ENCODE results near the gene QKI.
"Not testable (repeated sequence)": the region's sequence is repeated elsewhere in the genome, so short reads cannot be mapped to it uniquely, and the experiment has no call there.

QKI gene

DNA sequence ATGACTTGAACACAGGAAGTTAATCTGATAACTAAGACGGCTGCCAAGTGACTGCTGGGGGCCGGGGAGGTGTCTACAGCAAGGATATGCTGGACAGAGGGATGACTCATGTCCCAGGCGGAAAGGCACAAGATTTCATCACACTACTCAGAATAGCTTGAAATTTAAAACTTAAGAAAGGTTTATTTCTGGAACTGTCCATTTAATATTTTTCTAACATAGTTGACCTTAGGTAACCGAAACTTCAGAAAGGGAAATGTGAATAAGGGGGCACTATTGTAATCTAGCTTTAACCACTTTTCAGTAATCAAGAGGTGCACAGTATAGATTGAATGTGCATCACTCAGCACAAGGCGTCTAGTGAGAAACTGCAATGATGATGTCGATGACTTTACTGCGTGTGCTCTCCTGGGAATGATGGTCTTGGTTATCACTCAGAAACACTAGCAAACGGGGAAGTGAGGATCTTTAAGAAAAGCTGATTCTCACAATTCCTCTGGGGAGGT lies 171.5 kb downstream of the QKI start:
- peak; percentile 47 for DNase-seq

DNA sequence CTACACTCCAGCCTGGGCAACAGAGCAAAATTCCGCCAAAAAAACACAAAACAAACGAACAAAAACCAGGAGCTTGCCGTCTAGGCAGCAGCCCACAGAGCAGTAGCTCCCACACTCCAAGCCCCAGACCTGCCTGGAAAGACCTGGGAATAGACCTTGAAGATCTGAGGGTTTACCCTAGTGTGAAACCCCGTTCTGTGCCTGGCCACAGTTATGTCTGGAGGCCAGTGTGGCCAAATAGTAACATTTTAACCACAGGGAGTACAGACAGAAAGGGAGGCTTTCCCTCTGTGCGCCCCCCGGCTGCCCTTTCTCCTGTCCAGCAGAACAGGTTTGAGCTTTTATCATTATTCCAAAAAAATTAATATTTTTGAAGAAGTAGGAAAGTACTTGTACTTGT lies 172.4 kb downstream of the QKI start:
- no peak for DNase-seq

DNA sequence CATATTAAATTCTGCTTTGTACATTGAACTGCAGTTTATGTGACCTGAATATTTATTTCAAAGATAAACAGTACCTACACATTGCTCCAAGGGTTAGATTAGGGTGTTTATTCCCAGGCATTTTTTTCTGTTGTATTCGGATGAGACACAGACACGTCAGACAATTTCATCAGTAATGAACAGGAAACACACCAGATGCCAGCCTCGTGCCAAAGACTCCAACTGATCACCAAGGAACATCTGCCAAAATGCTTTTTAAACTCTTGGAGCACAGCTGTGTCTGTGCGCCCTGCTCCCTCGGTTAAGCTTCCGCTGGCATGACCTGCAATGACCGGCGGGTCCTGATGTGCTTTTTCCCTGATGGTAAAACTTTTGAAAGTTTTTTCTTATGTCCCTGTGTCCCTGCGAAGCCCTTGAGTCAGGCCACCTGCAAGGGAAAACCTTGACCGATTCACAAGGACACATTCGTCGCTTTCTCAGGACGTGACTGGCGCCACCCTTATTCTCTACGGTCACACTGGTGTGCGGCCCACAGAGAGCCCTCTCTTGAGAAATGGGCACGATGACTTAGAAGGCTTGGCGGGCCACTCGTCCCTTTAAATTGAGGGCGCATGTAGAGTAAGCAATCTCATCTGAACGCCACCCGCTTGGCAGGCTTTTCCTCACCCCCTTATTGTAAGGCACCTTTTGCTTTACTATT lies 173.9 kb downstream of the QKI start:
- no peak for DNase-seq

DNA sequence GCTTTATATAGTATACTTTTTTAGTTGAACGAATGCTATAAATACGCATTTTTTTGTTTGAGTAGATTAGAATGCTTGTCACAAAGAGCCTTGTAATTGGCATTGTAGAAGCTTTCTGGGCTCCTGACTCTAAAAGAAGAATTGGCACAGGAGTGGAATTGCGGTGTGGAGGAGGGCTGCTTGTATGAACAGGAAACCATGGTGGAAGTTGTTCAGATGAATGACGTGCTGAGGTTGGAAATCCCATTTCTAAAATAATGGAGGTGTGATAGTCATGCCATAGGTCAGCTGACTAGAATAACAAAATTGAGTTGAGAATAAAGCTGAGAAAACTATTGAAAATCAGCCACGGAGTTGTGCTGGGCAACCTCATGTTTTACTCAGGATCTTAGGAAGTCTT lies 174.9 kb downstream of the QKI start:
- DNase-seq, result no peak

DNA sequence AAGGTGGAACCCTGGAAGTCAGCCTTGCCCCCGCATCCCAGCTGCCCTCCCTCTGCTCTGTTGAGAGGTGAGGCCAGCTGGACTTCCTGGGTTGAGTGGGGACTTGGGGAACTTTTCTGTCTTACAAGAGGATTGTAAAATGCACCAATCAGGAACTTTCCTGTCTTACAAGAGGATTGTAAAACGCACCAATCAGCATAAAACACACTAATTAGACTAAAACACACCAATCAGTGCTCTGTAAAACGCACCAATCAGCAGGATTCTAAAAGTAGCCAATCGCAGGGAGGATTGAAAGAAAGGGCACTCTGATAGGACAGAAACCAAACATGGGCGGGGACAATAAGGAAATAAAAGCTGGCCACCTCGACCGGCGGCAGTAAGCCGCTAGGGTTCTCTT lies 175.6 kb downstream of the QKI start:
- DNase-seq, result not testable (repeated sequence)

DNA sequence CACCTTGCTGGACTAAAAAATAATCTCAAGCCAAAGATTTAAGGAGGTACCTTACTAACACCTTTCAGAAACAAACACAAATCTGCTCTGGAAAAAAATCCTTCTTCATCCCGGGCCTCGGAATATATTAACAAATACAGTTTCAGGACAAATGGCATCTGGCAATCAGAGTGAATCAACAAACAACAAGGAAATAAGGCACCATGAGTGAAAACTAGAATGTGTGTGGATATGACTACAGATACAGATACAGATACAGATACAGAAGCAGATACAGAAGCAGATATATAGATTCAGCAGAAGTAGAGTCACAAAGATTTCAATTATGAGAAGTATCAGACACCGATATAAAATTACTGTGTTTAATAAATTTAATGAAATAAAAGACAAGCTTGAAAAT lies 178.4 kb downstream of the QKI start:
- DNase-seq, result no peak

DNA sequence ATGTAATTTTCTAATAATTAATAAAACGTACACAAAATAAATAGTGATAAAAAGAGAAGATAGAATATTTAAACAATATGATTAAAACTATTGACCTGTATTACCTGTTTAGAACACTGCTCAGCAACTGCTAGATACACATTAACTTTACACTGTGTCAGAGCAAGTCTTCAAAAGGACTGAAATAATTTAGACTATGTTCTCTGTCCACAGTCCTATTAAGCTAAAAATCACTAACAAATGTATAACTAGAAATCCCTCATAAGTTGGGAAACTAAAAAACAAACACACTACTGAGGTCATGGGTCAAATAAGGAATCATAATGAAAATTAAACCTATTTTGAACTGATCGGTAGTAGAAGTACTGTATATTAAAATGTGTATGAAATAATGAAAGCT lies 181.7 kb downstream of the QKI start:
- DNase-seq, result no peak

DNA sequence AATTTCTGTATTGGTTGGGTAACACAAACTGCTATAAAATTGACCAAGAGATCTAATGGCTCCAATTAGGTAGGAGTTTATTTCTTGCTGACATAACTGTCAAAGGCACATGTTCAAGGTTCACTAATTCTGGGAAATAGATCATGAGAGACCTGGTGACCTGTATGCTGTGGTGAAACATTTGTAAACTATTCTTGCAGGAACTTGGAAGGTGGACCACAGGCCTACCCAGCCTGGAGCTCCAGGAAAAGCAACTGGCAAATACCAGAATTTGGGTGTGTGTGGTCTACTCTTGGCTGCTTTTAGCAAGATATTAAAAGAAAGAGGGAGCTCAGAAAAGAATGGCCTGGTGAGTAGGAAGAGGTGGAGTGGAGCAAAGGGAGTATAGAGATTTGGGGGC lies 184.6 kb downstream of the QKI start:
- DNase-seq, result no peak

DNA sequence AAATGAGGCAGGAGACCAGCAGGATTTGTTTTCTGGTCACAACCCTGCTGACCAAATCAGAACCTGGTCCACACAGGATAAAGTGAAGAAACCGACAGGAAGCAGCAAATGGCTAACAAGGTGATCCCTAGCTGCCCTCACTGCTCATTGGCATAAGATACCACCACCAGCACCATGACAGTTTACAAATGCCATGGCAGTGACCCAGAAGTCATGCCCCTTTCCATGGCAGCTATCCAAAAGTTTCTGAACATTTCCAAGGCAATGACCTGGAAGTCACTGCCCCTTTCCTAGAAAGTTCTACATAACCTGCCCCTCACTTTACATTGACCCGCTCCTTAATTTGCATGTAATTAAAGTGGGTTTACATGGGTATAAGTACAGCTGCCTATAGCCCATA lies 185.2 kb downstream of the QKI start:
- no peak for DNase-seq

DNA sequence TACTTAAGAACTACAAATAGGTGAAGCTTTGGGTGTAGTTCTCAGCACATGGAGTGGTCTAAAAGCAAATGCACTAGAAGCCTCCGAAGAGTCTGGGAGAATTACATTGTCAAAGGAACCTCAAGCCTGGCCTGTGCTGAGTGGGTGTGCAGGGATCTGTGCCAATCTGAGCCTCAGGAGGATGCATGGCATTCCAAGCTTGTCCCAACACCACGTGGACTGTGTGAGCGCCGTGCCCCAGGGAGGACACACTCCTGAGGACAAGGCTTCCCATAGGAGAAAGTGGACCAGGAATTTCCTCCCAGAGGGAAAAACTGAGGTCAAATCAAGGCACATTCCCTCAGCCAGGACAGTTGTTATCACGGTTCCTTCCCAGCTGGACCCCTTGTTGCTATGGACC lies 185.8 kb downstream of the QKI start:
- no peak for DNase-seq

DNA sequence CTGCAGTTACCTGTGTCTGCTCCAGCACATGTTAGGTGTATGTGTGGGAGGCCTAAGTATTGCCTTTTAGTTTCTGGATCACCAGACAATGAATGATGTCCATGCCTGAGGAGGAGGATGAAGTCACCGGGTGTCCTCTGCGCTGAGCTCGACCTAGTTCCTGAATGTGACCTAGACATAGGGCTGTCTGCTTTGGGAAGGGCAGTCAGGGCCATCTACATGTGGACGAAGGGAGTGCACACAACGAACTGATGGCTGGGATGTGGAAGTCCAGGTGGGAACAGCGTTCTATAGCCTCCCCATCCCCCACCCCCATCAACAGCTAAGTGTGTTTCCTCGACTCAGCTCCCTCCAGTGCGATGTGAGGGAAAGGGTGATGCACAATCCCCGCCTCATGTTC lies 186.3 kb downstream of the QKI start:
- DNase-seq, result no peak

DNA sequence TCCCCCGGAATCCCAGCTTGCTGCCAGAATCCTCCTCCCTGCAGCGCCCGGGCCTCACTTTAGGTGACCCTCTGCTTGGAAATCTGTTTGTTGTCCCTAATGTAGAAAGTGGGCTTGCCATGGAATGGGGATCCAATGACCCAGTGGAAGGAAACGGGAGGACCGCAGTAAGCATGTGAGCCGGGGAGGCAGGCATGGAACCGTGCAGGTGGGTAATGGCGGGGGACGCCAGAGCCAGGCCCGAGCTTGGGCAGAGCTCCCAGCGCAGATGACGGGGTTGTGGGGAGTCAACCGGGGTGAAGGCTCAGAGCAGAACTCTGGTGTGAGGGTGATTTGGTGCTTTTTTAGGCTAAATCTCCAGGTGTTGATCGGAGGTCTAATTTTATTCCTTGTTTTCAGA lies 188.3 kb downstream of the QKI start:
- no peak for DNase-seq

DNA sequence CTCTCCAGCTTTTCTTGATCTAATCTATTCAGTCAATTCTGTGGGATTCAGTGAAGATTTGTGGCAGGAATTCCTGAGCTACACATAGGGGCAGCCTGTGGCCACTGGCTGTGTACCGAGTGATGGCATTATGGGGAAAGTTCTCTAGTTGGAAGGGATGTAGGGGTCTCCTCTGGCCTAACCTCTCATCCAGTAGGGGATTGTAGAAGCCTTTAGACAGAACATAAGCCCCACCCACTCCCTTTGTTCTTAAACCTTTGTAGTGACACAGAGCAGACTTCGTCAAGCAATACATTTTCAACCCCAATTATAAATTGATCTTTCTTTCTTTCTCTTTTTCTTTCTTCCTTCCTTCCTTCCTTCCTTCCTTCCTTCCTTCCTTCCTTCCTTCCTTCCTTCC lies 188.9 kb downstream of the QKI start:
- no peak for DNase-seq

DNA sequence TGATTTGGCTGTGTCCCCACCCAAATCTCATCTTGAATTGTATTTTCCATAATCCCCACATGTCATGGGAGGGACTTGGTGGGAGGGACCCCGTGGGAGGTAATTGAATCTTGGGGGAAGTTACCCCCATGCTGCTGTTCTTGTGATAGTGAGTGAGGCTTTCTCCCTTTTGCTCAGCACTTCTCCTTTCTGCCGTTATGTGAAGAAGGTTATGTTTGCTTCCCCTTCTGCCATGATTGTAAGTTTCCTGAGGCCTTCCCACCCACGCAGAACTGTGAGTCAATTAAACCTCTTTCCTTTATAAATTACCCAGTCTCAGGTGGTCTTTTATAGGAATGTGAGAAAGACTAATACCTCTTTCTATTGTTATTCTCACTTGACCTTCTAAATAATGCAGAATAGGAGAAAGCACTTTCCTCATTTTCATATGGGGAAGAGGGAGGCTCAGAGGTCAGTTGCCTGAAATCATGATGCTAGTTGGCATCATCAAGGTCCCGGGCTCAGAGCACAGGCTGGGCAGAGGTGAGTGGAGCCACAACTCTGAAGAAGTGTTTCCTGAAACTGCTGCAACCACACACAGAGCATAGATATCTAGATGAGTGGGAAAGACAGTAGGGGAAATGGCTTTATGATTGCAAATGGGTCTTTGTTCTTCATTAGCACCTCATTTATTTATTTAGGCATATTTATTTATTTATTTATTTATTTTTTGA lies 191.0 kb downstream of the QKI start:
- DNase-seq, result no peak

DNA sequence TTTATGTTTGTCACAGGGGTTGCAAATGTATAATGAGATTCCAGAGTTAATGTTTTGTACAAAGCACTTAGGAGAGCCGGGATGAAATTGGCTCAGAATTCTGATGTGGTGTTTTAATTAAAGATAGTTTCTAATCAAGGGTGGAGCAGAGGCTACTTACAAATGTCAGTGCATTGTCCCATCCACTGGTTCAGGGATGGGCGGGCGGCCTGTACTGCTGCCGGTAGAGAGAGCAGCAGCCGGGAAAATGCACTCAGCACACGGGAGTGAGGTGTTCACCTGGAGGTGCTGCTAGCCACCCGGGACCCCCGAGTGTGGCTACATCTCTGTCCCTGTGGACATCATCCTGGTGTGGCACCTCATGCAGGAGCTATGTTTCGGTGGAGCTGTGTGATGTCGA lies 193.3 kb downstream of the QKI start:
- DNase-seq, result no peak

DNA sequence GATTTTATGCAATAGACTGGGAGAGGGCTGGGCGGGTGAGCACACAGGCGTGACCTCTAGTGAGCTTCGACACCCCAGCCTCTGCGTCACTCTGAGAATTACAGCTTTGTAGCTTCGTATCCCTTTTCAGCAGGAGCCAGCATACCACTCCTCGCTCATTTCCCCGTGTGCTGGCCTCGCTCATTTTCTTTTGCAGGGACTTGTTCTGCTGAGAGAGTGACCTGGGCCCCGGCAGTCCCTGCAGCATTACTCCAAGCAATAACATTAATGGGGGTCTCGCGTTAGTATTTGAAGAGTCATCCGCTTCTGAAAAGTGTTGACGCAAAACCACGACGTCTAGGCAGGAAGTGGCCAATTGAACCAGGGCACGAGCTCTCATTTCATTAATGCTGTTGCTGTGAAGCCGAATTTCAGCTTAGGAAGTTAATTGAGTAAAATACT lies 193.7 kb downstream of the QKI start:
- no peak for DNase-seq

DNA sequence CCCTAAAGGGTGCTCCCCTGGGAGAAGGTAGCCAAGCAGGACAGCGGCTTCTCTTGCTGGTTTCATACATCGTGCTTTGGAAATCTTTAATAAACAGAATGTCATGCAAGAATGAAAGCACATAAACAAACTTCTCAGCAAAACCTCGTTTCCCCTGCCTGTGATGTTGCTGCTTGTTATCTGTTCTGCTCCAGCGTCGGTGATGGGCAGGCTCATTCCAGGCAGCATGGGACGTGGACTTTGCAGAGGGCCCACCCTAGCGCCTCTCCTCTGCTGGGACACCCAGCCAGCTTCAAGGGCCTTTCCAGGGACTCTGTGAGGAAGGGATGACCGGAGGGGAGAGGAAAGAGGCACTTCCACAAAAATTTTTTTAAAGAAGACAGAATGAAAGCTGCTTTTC lies 197.7 kb downstream of the QKI start:
- DNase-seq, result no peak

DNA sequence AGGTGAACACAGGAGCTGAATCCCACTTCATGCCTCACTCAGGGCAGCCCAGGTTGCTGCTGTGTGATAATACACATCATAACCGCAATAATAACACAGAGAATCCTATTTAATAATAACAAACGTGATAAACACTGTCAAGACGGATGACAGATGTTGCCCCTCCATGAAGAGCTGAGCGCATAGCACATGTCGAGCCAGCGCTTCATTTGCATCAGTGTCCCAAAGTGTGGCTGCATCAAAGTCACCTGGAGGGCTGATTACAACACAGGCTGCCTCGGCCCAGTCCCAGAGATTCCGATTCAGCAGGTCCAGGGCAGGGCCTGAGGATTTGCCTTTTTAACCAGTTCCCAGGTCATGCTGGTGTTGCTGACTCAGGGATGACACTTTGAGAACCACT lies 198.5 kb downstream of the QKI start:
- no peak for DNase-seq

DNA sequence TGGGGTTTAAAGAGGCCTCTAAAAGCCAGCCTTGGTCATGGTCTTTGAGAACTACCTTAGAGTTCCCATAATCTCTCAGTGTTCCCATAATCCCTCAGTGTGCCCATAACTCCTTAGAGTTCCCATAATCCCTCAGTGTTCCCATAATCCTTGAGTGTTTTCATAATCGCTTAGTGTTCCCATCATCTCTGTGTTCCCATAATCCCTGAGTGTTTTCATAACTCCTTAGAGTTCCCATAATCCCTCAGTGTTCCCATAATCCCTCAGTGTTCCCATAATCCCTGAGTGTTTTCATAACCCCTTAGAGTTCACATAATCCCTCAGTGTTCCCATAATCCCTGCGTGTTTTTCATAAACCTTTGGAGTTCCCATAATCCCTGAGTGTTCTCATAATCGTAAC lies 199.2 kb downstream of the QKI start:
- DNase-seq, result no peak

DNA sequence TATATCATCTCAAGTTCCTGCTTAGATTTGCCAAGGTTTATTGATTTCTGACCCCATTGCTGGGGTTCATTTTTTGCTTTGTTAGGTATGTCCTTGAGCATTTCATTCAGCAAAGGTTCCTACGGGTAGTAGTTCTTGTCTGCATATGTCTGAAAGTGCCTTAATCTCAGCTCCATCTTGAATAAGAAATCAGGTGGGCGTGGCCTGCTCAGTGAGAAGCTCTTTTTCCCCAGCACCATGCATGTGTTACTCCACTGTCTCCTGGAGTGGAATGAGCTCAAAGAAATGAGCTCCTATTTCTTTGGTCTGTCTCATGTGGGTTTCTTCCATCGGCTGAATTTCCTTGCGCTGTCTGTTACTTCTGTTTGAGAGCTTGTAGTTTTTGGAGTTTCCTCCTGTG lies 201.9 kb downstream of the QKI start:
- no peak for DNase-seq

DNA sequence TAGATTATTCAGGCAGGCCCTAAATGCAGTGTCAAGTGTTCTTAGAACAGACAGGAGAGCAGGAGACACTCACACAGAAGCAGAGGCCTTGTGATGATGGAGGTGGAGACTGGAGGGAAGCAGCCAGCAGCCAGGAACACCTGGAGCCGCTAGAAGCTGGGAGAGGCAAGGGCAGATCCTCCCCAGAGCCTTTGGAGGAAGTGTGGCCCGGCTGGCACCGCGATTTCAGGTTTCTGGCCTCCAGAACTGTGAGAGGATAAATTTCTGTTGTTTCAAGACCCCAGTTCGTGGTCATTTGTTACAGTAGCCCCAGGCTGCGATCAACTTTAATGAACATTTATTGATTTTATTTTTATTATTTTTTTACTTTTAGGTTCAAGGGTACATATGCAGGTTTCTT lies 203.0 kb downstream of the QKI start:
- no peak for DNase-seq

DNA sequence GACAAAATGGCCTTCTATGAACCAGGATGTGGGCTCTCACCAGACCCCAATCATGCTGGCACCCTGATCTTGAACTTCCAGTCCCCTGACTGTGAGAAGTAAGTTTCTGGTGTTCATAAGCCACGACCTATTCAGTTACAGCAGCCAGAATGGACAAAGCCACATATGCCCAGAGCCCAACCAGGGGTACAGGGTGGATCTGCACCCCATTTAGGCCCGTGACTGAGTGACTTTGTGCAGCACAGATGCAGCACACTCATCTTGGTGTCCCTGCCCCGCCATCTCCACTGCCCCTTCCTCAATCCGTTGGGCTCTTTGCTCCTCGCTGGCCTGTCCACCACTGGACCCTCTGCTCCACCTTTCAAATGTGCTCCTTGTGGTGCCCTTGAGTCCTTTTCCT lies 205.6 kb downstream of the QKI start:
- DNase-seq, result no peak

DNA sequence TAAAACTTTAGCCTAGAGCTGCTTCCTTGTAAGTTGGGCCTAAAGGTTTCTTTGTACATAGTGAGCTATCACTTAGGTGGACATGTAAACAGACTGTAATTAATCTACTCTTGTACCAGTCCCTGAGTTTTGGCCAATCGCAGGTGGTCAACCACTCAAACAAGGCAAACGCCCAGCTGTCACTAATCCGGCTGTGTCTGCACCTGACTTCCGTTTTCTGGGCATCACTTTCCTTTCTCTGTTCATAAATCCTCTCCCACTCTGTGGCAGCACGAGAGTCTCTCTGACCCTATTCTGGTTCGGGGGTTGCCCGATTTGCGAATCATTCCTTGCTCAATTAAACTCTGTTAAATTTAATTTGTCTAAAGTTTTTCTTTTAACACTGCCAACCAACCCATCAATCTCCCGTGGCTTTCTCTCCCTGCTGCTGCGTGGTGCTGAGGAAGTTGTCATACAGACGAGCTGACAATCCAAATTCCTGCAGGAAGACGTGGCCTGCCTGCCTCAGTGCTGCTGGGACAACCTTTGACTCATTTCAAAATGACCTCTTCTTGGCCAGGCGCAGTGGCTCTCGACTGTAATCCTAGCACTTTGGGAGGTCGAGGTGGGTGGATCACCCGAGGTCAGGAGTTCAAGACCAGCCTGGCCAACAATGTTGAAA lies 206.3 kb downstream of the QKI start:
- no peak for DNase-seq

DNA sequence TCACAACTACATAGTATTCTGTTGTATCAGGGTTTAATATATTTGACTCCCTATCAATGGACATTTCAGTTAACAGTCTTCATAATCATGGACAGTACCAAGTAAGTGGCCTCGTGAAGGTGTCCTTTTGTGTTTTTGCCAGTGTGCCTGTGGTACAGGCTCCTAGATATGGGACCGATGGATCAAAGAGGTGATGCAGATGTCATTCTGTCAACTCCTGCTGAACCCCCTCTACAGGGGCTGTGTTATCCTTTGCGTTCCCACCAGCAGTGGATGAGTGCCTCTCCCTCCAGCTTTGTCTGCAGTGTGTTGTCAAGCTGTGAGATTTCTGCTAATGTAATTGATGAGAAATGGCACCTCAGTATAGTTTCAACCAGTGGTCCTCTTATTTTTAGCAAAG lies 210.7 kb downstream of the QKI start:
- DNase-seq, result no peak
